GM21515 (cell line): Measurements from ENCODE around the gene NF1.
"Not testable (repeated sequence)": the region's sequence is repeated elsewhere in the genome, so short reads cannot be mapped to it uniquely, and the experiment has no call there.

ENCODE experiments used
- ATAC-seq: cut with Tn5 transposase; IDR thresholded peaks from one replicate; pipeline ENCODE4 v1.9.1; 2021; ENCODE audit not compliant: unreplicated experiment

NF1 gene

GRCh38 chr17:31176143-31176542 lies 81.4 kb downstream of the NF1 start:
- ATAC-seq = not testable (repeated sequence)

- not testable (repeated sequence) for ATAC-seq
Observed at GRCh38 chr17:31178951-31179350, 84.2 kb downstream of the NF1 start.

GRCh38 chr17:31195305-31195704 lies 100.5 kb downstream of the NF1 start:
- ATAC-seq = no peak

GRCh38 chr17:31198026-31198425 lies 103.2 kb downstream of the NF1 start:
- no peak for ATAC-seq

- ATAC-seq = not testable (repeated sequence)
Observed at GRCh38 chr17:31198666-31199065, 103.9 kb downstream of the NF1 start.

GRCh38 chr17:31200287-31200686 lies 105.5 kb downstream of the NF1 start:
- no peak for ATAC-seq

GRCh38 chr17:31202968-31203367 lies 108.2 kb downstream of the NF1 start:
- ATAC-seq = no peak

GRCh38 chr17:31211352-31212012 lies 116.7 kb downstream of the NF1 start:
- ATAC-seq = no peak

GRCh38 chr17:31216031-31216751 lies 121.4 kb downstream of the NF1 start:
- no peak for ATAC-seq

- ATAC-seq = no peak
Observed at GRCh38 chr17:31224366-31224765, 129.6 kb downstream of the NF1 start.

GRCh38 chr17:31225831-31226230 lies 131.1 kb downstream of the NF1 start:
- no peak for ATAC-seq

GRCh38 chr17:31226373-31226772 lies 131.6 kb downstream of the NF1 start:
- no peak for ATAC-seq

- ATAC-seq = no peak
Observed at GRCh38 chr17:31226950-31227349, 132.2 kb downstream of the NF1 start.

- no peak for ATAC-seq
Observed at GRCh38 chr17:31231852-31232251, 137.1 kb downstream of the NF1 start.

GRCh38 chr17:31235110-31235509 lies 140.3 kb downstream of the NF1 start:
- ATAC-seq = no peak

GRCh38 chr17:31236137-31236536 lies 141.4 kb downstream of the NF1 start:
- ATAC-seq = no peak

GRCh38 chr17:31236712-31237111 lies 141.9 kb downstream of the NF1 start:
- no peak for ATAC-seq

GRCh38 chr17:31241116-31241515 lies 146.3 kb downstream of the NF1 start:
- no peak for ATAC-seq

- no peak for ATAC-seq
Observed at GRCh38 chr17:31248986-31249834, 154.4 kb downstream of the NF1 start.

- no peak for ATAC-seq
Observed at GRCh38 chr17:31249835-31250141, 155.0 kb downstream of the NF1 start.

GRCh38 chr17:31250229-31250628 lies 155.5 kb downstream of the NF1 start:
- no peak for ATAC-seq
